PFSK-1 (cell line): ENCODE results near the gene C3orf18.

Experiments
- FOXP2 ChIP-seq: optimal IDR thresholded peaks from 2 replicates; pipeline ENCODE3; 2011; ENCODE audit warnings: borderline replicate concordance, control low read depth, inconsistent platforms; ENCODE audit not compliant: insufficient read depth; ENCODE audit errors: extremely low read length, extremely low read depth
- POLR2AphosphoS5 ChIP-seq: IDR thresholded peaks from 2 replicates; pipeline ENCODE4 v1.6.1; 2012; ENCODE audit warnings: low read depth, mild to moderate bottlenecking, control low read depth, low read length, moderate library complexity
- SIN3A ChIP-seq: IDR thresholded peaks from 2 replicates; pipeline ENCODE4 v1.6.1; 2012; ENCODE audit warnings: mild to moderate bottlenecking, low read length, moderate library complexity, borderline replicate concordance; ENCODE audit not compliant: insufficient read depth
- TAF1 ChIP-seq: IDR thresholded peaks from 2 replicates; pipeline ENCODE4 v1.6.1; 2012; ENCODE audit warnings: low read length, control low read depth, borderline replicate concordance; ENCODE audit not compliant: insufficient read depth
- TF ChIP-seq, protein P1 (sequence below), 2 experiments: IDR thresholded peaks; 2 replicates each; pipeline versions ENCODE4 v1.6.1 to v1.8.0; 2011 to 2012; ENCODE audit warnings: low read depth in 2 of 2, low read length in 2 of 2, control low read depth in 1 of 2, inconsistent platforms in 1 of 2, mild to moderate bottlenecking in 1 of 2, moderate library complexity in 1 of 2; ENCODE audit not compliant: insufficient read depth in 1 of 2

The C3orf18 gene

DNA sequence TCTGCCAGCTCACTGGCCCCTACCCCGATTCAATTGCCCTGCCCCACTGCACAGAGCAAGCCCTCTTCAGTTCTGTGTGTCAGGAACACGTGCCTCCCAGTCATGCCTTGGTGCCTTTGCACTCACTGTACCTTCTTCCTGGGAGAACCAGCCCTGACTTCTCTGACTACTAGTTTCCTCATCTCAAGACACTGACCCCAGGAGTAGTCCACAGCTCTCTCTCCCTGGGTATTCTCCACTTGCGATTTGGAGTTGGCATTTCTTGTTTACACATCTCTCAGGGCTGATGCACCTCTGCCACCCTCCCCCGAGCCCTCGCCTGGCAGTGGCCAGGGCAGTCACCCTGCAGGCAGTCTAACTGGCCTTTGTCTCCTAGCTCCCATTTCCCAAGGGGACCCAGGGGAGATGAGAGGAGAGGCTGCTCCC lies 38.4 kb upstream of the C3orf18 start:
- TF ChIP-seq, protein P1, sequence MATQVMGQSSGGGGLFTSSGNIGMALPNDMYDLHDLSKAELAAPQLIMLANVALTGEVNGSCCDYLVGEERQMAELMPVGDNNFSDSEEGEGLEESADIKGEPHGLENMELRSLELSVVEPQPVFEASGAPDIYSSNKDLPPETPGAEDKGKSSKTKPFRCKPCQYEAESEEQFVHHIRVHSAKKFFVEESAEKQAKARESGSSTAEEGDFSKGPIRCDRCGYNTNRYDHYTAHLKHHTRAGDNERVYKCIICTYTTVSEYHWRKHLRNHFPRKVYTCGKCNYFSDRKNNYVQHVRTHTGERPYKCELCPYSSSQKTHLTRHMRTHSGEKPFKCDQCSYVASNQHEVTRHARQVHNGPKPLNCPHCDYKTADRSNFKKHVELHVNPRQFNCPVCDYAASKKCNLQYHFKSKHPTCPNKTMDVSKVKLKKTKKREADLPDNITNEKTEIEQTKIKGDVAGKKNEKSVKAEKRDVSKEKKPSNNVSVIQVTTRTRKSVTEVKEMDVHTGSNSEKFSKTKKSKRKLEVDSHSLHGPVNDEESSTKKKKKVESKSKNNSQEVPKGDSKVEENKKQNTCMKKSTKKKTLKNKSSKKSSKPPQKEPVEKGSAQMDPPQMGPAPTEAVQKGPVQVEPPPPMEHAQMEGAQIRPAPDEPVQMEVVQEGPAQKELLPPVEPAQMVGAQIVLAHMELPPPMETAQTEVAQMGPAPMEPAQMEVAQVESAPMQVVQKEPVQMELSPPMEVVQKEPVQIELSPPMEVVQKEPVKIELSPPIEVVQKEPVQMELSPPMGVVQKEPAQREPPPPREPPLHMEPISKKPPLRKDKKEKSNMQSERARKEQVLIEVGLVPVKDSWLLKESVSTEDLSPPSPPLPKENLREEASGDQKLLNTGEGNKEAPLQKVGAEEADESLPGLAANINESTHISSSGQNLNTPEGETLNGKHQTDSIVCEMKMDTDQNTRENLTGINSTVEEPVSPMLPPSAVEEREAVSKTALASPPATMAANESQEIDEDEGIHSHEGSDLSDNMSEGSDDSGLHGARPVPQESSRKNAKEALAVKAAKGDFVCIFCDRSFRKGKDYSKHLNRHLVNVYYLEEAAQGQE (IDR thresholded peaks at IDR 0.05; ENCODE audit: insufficient read depth in 1 of 2, low read depth in 2 of 2, low read length in 2 of 2), result no peak
- TF ChIP-seq TAF1, result no peak
- TF ChIP-seq POLR2AphosphoS5, result no peak
- no peak for TF ChIP-seq FOXP2
- no peak for TF ChIP-seq SIN3A

DNA sequence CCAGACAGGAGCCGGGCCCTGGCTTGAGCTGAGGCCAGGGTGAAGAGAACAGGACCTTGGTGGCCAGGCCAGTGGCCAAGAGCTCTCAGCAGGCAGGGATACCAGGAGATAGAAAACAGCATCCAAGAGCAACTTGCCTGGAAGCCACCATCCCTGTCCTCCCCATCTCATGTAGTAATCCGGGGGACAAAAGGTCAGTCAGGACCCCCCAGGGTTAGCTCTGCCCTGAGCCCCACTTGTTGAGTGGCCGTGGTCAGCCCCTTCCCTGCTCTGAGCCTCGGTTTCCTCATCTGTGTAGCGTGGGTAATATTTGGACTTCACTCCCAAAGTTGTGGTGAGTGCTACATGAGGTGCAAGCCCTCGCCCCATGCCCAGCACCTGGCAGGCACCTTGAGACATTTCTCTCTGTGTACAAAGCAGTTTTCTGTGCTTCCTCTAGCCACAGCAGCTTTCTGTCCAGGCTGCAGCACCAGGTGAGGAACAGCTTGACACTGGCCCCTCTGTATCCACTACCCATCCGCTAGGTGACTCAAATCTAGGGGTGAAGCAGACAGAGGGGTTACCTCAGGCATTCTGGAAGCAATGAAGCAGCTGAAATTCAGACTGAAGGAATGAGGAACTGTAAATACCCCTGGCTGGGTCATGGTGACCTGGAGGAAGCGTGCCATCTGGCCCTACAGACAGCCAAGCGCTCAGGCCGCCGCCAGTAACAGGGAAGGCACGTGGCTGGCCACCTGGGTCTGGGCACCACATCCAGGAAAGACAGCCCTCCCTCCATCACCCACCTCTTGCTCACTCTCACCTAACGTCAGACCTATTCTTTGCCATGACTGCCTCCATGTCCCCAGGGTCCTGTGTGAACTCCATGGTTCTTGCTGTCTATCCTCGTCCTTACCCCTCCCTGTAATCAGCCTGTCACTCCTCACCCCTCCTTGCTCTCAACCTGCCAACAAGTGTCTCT lies 37.4 kb upstream of the C3orf18 start:
- TF ChIP-seq POLR2AphosphoS5 (no peak), SIN3A (no peak), TAF1 (no peak), FOXP2 (no peak)
- TF ChIP-seq, protein P1 (IDR thresholded peaks at IDR 0.05; ENCODE audit: insufficient read depth in 1 of 2, low read depth in 2 of 2, low read length in 2 of 2), result no peak

DNA sequence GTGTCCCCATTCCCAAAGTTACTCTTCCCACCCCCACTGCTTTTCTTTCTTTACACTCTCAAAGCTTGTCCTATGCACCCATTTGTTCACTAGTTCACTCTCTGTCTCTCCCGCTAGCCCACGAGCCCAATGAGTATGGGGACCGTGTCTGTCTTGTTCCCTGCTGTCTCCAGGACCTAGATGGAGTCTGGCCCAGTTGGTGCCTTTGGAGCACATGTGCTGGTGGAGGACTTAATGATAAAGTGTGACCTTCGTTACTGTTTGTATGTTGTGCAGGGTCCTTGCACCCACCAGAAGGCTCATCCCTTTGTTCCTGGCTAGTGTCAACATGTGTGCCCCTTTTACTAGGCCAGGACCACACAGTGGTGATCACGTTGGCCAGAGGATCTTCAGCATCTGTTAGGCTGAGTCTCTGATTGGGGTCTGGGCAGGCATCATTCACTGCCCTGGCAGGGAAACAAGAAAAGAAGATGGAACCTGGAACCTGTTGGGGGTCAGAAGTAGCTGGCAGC lies 36.6 kb upstream of the C3orf18 start:
- TF ChIP-seq SIN3A (no peak), POLR2AphosphoS5 (no peak), TAF1 (no peak), FOXP2 (no peak)
- TF ChIP-seq, protein P1 (IDR thresholded peaks at IDR 0.05; ENCODE audit: insufficient read depth in 1 of 2, low read depth in 2 of 2, low read length in 2 of 2), result no peak

DNA sequence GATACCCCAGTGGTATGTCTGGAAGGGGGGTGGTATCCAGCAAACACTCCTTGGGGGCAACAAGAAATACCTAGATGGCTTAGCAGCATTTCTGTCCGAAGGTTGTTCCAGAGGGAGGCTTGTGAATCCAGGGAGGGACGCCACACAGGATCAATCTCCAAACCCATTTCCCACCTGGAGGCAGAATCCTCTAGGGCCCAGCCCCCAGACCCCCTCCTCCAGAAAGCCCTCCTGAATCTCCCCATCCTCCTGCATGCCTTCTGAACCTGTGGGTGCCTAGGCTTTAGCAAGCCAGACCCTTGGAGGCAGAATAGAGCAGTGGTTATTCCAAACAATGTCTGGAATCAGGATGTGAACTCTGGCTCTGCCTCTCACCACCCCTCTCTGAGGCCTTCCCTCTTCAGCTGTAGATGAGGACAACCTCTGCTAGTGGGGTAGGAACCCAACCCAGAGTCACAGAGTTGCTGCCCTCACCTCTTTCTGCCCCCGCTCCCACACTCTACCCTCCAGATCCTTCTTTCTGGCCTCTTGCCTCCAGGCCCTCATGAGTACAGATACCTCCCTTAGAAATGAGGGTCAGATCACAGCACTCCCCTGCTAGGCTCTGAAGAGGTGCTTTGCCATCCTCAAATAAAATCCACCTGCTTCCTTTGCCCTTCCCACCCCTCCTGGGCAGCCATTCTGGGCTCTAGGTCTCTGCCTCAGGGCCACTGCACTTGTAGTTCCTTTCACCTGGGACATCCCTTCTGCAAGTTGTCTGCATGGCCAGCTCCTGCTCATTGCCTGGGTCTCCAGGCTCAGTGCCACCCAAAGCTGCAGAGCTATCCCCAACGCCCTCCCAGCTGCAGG lies 35.9 kb upstream of the C3orf18 start:
- no peak for TF ChIP-seq SIN3A
- TF ChIP-seq, protein P1 (IDR thresholded peaks at IDR 0.05; ENCODE audit: insufficient read depth in 1 of 2, low read depth in 2 of 2, low read length in 2 of 2), result no peak
- TF ChIP-seq FOXP2, result no peak
- no peak for TF ChIP-seq POLR2AphosphoS5
- TF ChIP-seq TAF1, result no peak
